Body of pancreas (tissue), 4 donors: Measurements from ENCODE around the gene FADS1.

Experiments
- POLR2A ChIP-seq, 3 donors: fragments of 450-650 bp; IDR thresholded peaks; one replicate each; pipeline ENCODE4 v1.6.1; 2016; ENCODE audit warnings: antibody characterized with exemption in 3 of 3, mild to moderate bottlenecking in 2 of 3
- TF ChIP-seq, protein P1 (sequence below), 7 experiments: fragments of 450-650 bp in 4 of 7; fragments of 200-600 bp in 3 of 7; sonication (generic) in 3 of 7; IDR thresholded peaks; one replicate each; pipeline ENCODE4 v1.5.1; 2016 to 2019; ENCODE audit warnings: antibody characterized with exemption in 7 of 7

GRCh38 chr11:61830237-61831105 is 13.7 kb upstream of the FADS1 start:
- TF ChIP-seq, protein P1, sequence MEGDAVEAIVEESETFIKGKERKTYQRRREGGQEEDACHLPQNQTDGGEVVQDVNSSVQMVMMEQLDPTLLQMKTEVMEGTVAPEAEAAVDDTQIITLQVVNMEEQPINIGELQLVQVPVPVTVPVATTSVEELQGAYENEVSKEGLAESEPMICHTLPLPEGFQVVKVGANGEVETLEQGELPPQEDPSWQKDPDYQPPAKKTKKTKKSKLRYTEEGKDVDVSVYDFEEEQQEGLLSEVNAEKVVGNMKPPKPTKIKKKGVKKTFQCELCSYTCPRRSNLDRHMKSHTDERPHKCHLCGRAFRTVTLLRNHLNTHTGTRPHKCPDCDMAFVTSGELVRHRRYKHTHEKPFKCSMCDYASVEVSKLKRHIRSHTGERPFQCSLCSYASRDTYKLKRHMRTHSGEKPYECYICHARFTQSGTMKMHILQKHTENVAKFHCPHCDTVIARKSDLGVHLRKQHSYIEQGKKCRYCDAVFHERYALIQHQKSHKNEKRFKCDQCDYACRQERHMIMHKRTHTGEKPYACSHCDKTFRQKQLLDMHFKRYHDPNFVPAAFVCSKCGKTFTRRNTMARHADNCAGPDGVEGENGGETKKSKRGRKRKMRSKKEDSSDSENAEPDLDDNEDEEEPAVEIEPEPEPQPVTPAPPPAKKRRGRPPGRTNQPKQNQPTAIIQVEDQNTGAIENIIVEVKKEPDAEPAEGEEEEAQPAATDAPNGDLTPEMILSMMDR (IDR thresholded peaks at IDR 0.05), result no peak
- no peak for TF ChIP-seq POLR2A (IDR thresholded peaks at IDR 0.05)
